Raji (cell line): ENCODE measurements around the gene SLC39A11.

Source experiments
- POLR2A ChIP-seq: IDR thresholded peaks from 2 replicates; pipeline ENCODE4 v1.6.1; 2011; ENCODE audit warnings: low read depth, low read length, control low read depth; ENCODE audit not compliant: insufficient read depth

SLC39A11 gene

GRCh38 chr17:73015722-73016276, 76.7 kb downstream of the SLC39A11 start:
- no peak for TF ChIP-seq POLR2A

DNA sequence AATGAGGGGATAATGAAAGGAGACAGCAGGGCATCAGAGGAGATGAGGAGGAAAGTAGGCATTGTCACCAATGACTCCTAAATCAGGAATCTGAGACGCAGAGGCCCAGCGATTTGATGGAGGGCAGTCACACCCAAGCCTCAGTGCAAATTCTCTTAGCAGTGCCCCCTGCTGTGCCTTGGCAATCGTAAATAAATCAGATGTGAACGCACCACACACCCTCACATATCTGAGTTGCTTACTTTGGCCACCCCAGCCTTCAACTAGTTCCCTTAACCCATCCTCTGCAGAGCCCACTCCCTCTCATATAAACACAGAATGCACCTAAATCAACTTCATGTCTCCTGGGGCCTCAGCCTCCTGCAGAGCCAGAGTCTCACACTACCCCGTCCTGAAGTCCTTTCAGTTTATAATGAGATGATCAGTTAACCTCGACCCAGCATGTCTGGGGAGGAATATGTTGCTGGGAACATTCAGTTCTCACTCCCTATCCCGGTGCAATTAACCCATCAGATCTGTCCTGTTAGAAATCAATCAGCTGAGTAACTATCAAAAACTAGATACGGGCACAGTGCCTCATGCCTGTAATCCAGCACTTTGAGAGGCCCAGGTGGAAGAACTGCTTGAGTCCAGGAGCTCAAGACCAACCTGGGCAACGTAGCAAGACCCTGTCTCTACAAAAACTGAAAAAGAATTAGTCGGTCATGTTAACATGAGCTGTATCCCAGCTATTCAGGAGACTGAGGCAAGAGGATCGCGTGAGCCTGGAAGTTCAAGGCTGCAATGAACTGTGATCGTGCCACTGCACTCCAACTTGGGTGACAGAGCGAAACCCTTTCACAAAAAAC, 78.4 kb downstream of the SLC39A11 start:
- no peak for TF ChIP-seq POLR2A

DNA sequence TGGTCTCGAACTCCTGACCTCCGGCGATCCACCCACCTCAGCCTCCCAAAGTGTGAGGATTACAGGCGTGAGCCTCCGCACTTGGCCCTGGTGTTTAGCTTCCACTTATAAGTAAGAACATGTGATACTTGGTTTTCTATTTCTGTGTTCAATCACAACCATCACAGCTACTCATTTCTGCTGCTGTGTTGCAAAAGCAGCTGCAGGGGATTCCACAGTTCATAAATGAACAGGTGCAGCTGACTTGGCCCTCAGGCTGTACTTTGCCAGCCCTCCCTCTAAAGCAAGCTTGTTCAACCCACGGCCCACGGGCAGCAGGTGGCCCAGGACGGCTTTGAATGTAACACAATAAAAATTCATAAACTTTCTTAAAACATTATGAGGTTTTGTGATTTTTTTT, 79.2 kb downstream of the SLC39A11 start:
- no peak for TF ChIP-seq POLR2A

GRCh38 chr17:73011016-73011486, 81.4 kb downstream of the SLC39A11 start:
- no peak for TF ChIP-seq POLR2A

GRCh38 chr17:73010414-73010813, 82.1 kb downstream of the SLC39A11 start:
- TF ChIP-seq POLR2A: no peak

DNA sequence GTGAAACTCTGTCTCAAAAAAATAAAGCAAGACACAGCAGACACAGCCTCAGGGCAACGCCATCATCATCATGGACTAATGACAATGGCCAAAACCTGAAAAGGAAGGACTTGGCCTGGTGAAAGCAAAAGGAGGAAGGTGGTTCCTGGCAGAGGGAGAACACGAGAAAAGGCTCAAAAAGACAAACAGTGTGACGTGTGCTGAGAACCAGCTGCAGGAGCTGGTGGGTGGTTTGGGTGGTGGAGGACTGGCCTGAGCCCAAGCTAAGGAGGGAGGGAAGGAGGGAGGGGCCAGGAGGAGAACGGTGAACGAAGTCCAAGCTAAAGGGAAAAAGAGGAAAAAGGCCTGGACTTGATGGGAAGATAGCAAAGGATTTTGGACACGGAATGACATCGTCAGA, 85.1 kb downstream of the SLC39A11 start:
- no peak for TF ChIP-seq POLR2A

- TF ChIP-seq POLR2A: no peak
Measured at GRCh38 chr17:73005360-73005759, 87.1 kb downstream of the SLC39A11 start.

- TF ChIP-seq POLR2A: no peak
Measured at GRCh38 chr17:73003487-73003886, 89.0 kb downstream of the SLC39A11 start.

- TF ChIP-seq POLR2A: no peak
Measured at GRCh38 chr17:73000832-73001231, 91.7 kb downstream of the SLC39A11 start.

- TF ChIP-seq POLR2A: no peak
Measured at GRCh38 chr17:72998343-72998742, 94.1 kb downstream of the SLC39A11 start.

DNA sequence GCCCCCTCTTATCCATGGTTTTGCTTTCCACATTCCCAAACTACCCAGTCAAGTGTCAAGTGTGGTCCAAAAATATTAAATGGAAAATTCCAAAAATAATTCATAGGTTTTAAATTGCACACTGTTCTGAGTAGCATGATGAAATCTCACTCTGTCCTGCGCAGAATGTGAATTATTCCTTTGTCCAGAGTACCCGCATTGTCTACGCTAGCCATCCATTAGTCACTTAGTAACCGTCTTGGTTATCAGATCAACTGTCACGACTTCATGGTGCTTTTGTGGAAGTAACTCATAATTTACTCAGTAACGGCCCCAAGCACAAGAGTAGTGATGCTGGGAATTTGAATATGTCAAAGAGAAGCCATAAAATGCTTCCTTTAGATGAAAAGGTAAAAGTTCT, 94.9 kb downstream of the SLC39A11 start:
- no peak for TF ChIP-seq POLR2A

DNA sequence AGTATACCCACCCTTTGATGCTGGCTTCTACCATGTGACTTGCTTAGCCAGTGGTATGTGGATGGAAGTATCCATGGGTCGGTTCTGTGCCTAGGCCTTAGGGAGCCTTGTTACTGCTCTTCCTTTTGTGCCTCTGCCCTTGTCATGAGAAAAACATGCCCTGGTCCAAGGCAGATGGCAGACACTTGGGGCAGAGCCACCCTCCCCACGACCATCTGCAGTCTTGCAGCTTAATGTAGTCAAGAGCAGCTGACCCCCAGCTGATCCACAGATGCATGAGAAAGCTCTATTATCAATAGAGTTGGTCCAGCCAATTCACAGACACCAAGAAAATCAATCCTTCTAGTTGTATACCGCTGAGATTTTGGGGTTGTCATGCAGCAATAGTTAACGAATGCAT, 95.7 kb downstream of the SLC39A11 start:
- TF ChIP-seq POLR2A: no peak

DNA sequence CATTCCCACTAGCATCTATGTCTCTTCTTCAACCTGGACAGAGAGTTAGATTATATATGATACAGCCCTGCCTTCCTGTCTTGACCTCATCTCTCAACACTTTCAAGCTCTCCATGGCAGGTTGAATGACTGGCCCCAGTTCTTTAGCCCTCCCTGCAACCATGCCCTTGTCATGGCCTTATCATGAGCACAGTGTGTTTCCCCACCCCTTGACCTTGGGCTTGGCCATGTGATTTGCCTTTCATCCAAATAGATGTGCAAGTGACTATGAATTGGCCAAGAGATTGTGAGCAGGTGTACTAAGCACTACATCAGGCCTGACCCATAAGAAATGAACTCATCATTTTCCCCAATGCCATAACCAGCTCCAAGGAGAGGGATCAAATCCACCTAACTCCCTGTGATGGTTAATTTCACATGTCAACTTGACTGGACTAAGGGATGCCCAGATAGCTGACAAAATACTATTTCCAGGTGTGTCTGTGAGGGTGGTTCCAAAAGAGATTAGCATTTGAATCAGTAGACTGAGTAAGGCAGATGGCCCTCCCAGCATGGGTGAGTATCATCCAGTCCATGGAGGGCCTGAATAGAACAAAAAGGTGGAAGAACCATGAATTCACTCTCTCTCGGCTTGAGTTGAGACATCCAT, 97.4 kb downstream of the SLC39A11 start:
- no peak for TF ChIP-seq POLR2A

- no peak for TF ChIP-seq POLR2A
Measured at GRCh38 chr17:72991651-72992050, 100.8 kb downstream of the SLC39A11 start.

GRCh38 chr17:72989074-72989610, 103.3 kb downstream of the SLC39A11 start:
- no peak for TF ChIP-seq POLR2A

GRCh38 chr17:72988451-72988850, 104.0 kb downstream of the SLC39A11 start:
- TF ChIP-seq POLR2A: no peak
